Activated naive CD8-positive, alpha-beta T cell treated with anti-CD3 and anti-CD28 coated beads for 36 hours (primary cell): ENCODE results near the gene LAMTOR4. TPM values are rescaled to one million over a fixed set of nuclear protein-coding genes. Genes with fewer than 3 reads are reported as not detected.

ENCODE experiments used
- DNase-seq: peaks from one replicate; pipeline ENCODE4 v3.0.0; 2021
- H3K27ac Mint-ChIP-seq: one replicate; pipeline ENCODE4 v1.8.0; 2022; ENCODE audit warnings: mild to moderate bottlenecking, moderate library complexity, mixed read lengths
- H3K27me3 Mint-ChIP-seq: one replicate; pipeline ENCODE4 v1.8.0; 2022; ENCODE audit warnings: mild to moderate bottlenecking, mixed read lengths
- H3K36me3 Mint-ChIP-seq: one replicate; pipeline ENCODE4 v1.8.0; 2021; ENCODE audit warnings: mild to moderate bottlenecking, mixed read lengths
- H3K4me1 Mint-ChIP-seq: one replicate; pipeline ENCODE4 v1.8.0; 2021; ENCODE audit warnings: mixed read lengths
- H3K4me3 Mint-ChIP-seq: one replicate; pipeline ENCODE4 v1.8.0; 2022; ENCODE audit warnings: mild to moderate bottlenecking, moderate library complexity, mixed read lengths
- H3K9me3 Mint-ChIP-seq: one replicate; pipeline ENCODE4 v1.8.0; 2022; ENCODE audit warnings: mixed read lengths
- total RNA-seq, 2 experiments: library from RNA; stranded (reverse); gene quantifications; one replicate each; pipeline ENCODE4 v1.2.3, GENCODE V29; 2021

The LAMTOR4 gene
- total RNA-seq, 2 experiments from 2014 or later, result 101 to 104 TPM

- peaks cover 20% of the 10 kb centered on the region for H3K36me3 Mint-ChIP-seq
- DNase-seq, result no peak
- no peaks in the 10 kb centered on the region for H3K9me3 Mint-ChIP-seq
- peak overlapping the region; percentile 76 for H3K4me3 Mint-ChIP-seq
- H3K4me1 Mint-ChIP-seq, result peaks cover 45% of the 10 kb centered on the region
- H3K27ac Mint-ChIP-seq, result peak overlapping the region; percentile 89
- H3K27me3 Mint-ChIP-seq, result no peaks in the 10 kb centered on the region
These were observed 7.0 kb downstream of the LAMTOR4 start for GRCh38 chr7:100155553-100156317.

- peak overlapping the region; percentile 76 for H3K4me3 Mint-ChIP-seq
- H3K27ac Mint-ChIP-seq, result peak overlapping the region; percentile 89
- no peaks in the 10 kb centered on the region for H3K9me3 Mint-ChIP-seq
- peak; percentile 58 for DNase-seq
- H3K36me3 Mint-ChIP-seq, result peaks cover 18% of the 10 kb centered on the region
- H3K4me1 Mint-ChIP-seq, result peaks cover 44% of the 10 kb centered on the region
- H3K27me3 Mint-ChIP-seq, result no peaks in the 10 kb centered on the region
These were observed 7.8 kb downstream of the LAMTOR4 start for GRCh38 chr7:100156331-100157068.

GRCh38 chr7:100157069-100157333 is 8.3 kb downstream of the LAMTOR4 start:
- Mint-ChIP-seq H3K27me3 (no peaks in the 10 kb centered on the region), H3K27ac (peak overlapping the region; percentile 89), H3K9me3 (no peaks in the 10 kb centered on the region), H3K36me3 (peaks cover 14% of the 10 kb centered on the region), H3K4me3 (peak overlapping the region; percentile 76), H3K4me1 (peaks cover 47% of the 10 kb centered on the region)
- DNase-seq, result no peak

- peaks cover 9% of the 10 kb centered on the region for H3K36me3 Mint-ChIP-seq
- no peaks in the 10 kb centered on the region for H3K9me3 Mint-ChIP-seq
- no peaks in the 10 kb centered on the region for H3K27me3 Mint-ChIP-seq
- peaks cover 42% of the 10 kb centered on the region for H3K4me1 Mint-ChIP-seq
- DNase-seq, result no peak
- peak overlapping the region; percentile 76 for H3K4me3 Mint-ChIP-seq
- peak overlapping the region; percentile 89 for H3K27ac Mint-ChIP-seq
These were observed 8.9 kb downstream of the LAMTOR4 start for GRCh38 chr7:100157334-100158228.

- H3K9me3 Mint-ChIP-seq, result no peaks in the 10 kb centered on the region
- H3K4me1 Mint-ChIP-seq, result peaks cover 50% of the 10 kb centered on the region
- peak within 1 kb of the TSS; percentile 85 for H3K4me3 Mint-ChIP-seq
These were observed 9.7 kb downstream of the LAMTOR4 start, which contains the start of gene TRAPPC14 for GRCh38 chr7:100158229-100159098. TRAPPC14 (minus strand) TSS chr7:100158723; CDS start chr7:100158499, 224 bp downstream.

GRCh38 chr7:100159099-100159623 is 10.4 kb downstream of the LAMTOR4 start:
- Mint-ChIP-seq H3K4me1 (peaks cover 52% of the 10 kb centered on the region), H3K27ac (peak overlapping the region; percentile 85), H3K27me3 (no peaks in the 10 kb centered on the region), H3K4me3 (peak overlapping the region; percentile 85), H3K36me3 (peaks cover 7% of the 10 kb centered on the region), H3K9me3 (no peaks in the 10 kb centered on the region)
- DNase-seq, result no peak

More at GRCh38 chr7:100158229-100159098, 9.7 kb downstream of the LAMTOR4 start, which contains the start of gene TRAPPC14:
- Mint-ChIP-seq H3K27ac (peak within 1 kb of the TSS; percentile 89), H3K27me3 (no peaks in the 10 kb centered on the region), H3K36me3 (peaks cover 7% of the 10 kb centered on the region)
- DNase-seq, result peak; percentile 93

- no peaks in the 10 kb centered on the region for H3K27me3 Mint-ChIP-seq
- no peaks in the 10 kb centered on the region for H3K9me3 Mint-ChIP-seq
- H3K36me3 Mint-ChIP-seq, result peaks cover 7% of the 10 kb centered on the region
- peaks cover 53% of the 10 kb centered on the region for H3K4me1 Mint-ChIP-seq
- peak overlapping the region; percentile 85 for H3K27ac Mint-ChIP-seq
- no peak overlapping the region for H3K4me3 Mint-ChIP-seq
- no peak for DNase-seq
These were observed 11.3 kb downstream of the LAMTOR4 start for GRCh38 chr7:100160067-100160466.

GRCh38 chr7:100163006-100163531 is 14.4 kb downstream of the LAMTOR4 start:
- H3K27ac Mint-ChIP-seq, result peak overlapping the region; percentile 43
- H3K4me1 Mint-ChIP-seq, result peaks cover 55% of the 10 kb centered on the region
- peaks cover 2% of the 10 kb centered on the region for H3K36me3 Mint-ChIP-seq
- no peaks in the 10 kb centered on the region for H3K9me3 Mint-ChIP-seq
- H3K27me3 Mint-ChIP-seq, result no peaks in the 10 kb centered on the region
- H3K4me3 Mint-ChIP-seq, result no peak overlapping the region
- no peak for DNase-seq

- peaks cover 2% of the 10 kb centered on the region for H3K36me3 Mint-ChIP-seq
- no peaks in the 10 kb centered on the region for H3K27me3 Mint-ChIP-seq
- no peaks in the 10 kb centered on the region for H3K9me3 Mint-ChIP-seq
- peaks cover 61% of the 10 kb centered on the region for H3K4me1 Mint-ChIP-seq
- peak overlapping the region; percentile 43 for H3K27ac Mint-ChIP-seq
- no peak for DNase-seq
- no peak overlapping the region for H3K4me3 Mint-ChIP-seq
These were observed 15.2 kb downstream of the LAMTOR4 start for GRCh38 chr7:100163871-100164270.

- Mint-ChIP-seq H3K4me3 (peak overlapping the region; percentile 77), H3K9me3 (no peaks in the 10 kb centered on the region), H3K27me3 (no peaks in the 10 kb centered on the region), H3K27ac (peak overlapping the region; percentile 70), H3K36me3 (peaks cover 6% of the 10 kb centered on the region), H3K4me1 (peaks cover 74% of the 10 kb centered on the region)
- DNase-seq, result no peak
These were observed 17.7 kb downstream of the LAMTOR4 start for GRCh38 chr7:100166317-100166940.

- peak overlapping the region; percentile 70 for H3K27ac Mint-ChIP-seq
- H3K9me3 Mint-ChIP-seq, result no peaks in the 10 kb centered on the region
- H3K27me3 Mint-ChIP-seq, result no peaks in the 10 kb centered on the region
- peaks cover 6% of the 10 kb centered on the region for H3K36me3 Mint-ChIP-seq
- peaks cover 75% of the 10 kb centered on the region for H3K4me1 Mint-ChIP-seq
- DNase-seq, result no peak
- H3K4me3 Mint-ChIP-seq, result peak overlapping the region; percentile 77
These were observed 18.5 kb downstream of the LAMTOR4 start for GRCh38 chr7:100166970-100167911.

GRCh38 chr7:100167912-100168323 is 19.2 kb downstream of the LAMTOR4 start:
- peaks cover 6% of the 10 kb centered on the region for H3K36me3 Mint-ChIP-seq
- DNase-seq, result no peak
- peak overlapping the region; percentile 14 for H3K27ac Mint-ChIP-seq
- no peaks in the 10 kb centered on the region for H3K9me3 Mint-ChIP-seq
- peaks cover 72% of the 10 kb centered on the region for H3K4me1 Mint-ChIP-seq
- no peaks in the 10 kb centered on the region for H3K27me3 Mint-ChIP-seq
- peak overlapping the region; percentile 77 for H3K4me3 Mint-ChIP-seq
